HG03432 (cell line): ENCODE measurements around the gene ADAP1.
"Not testable (repeated sequence)": the region's sequence is repeated elsewhere in the genome, so short reads cannot be mapped to it uniquely, and the experiment has no call there.

Source experiments
- ATAC-seq: cut with Tn5 transposase; IDR thresholded peaks from one replicate; pipeline ENCODE4 v1.9.1; 2021; ENCODE audit warnings: mild to moderate bottlenecking, moderate library complexity; ENCODE audit not compliant: unreplicated experiment

The ADAP1 gene

DNA sequence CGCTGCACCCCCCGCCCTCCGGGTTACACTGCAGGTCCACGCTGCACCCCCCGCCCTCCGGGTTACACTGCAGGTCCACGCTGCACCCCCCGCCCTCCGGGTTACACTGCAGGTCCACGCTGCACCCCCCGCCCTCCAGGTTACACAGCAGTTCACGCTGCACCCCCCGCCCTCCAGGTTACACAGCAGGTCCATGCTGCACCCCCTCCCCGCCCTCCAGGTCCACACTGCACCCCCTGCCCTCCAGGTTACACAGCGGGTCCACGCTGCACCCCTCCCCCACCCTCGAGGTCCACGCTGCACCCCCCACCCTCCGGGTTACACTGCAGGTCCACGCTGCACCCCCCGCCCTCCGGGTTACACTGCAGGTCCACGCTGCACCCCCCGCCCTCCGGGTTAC lies 30.4 kb downstream of the ADAP1 start:
- ATAC-seq, result not testable (repeated sequence)

GRCh38 chr7:923108-924041 lies 31.1 kb downstream of the ADAP1 start:
- peak; percentile 72 for ATAC-seq

GRCh38 chr7:922334-923107 lies 32.0 kb downstream of the ADAP1 start:
- no peak for ATAC-seq

DNA sequence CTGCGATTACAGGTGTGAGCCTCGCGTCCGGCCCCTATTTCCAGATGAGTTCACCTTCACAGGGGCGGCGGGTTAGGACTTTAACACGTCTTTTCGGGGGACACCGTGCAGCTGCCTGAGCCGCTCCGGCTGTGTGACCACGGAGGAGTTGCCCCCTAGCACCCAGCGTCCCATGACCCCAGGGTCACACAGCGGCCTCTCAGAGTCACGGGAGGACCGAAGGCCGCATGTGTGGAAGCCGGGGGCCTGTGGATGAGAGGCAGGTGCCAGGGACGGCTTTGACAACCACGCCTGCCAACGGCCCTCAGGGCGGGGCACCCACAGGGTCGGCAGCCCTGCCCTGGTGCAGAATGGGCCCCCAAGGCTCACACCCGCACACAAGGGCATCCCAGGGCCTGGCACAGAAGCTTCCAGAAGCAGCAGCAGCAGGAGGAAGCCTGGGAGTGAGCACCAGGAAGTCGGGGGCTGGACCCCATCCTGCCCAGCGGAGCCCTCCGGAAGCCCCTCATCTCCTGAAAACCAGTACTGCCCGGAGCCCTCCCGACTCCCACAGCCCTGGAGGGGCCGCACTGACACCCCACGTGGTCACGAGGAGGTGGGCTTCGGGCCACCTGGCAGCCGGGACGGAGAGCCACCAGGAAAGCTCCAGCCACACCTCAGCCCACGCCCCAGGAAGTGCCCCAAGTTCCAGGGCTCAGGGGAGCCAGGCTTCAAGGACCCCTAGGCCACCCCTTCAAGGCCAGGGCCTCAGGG lies 32.7 kb downstream of the ADAP1 start:
- no peak for ATAC-seq

DNA sequence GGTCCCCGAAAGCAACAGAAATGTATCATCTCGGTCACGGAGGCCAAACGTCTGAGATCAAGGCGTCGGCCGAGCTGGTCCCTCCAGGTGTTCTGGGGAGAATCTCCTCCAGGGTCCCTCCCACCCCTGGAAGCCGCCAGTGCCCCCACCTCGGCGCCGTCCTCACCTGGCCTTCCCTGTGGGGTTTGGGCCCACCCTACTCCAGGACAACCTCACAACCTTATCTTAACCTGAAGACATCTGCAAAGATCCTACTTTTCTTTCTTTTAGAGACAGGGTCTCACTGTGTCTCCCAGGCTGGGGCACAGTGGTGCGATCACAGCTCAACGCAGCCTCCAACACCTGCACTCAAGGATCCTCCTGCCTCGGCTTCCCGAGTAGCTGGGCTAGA lies 33.4 kb downstream of the ADAP1 start:
- ATAC-seq, result no peak

GRCh38 chr7:920351-921070 lies 34.0 kb downstream of the ADAP1 start:
- ATAC-seq, result no peak

DNA sequence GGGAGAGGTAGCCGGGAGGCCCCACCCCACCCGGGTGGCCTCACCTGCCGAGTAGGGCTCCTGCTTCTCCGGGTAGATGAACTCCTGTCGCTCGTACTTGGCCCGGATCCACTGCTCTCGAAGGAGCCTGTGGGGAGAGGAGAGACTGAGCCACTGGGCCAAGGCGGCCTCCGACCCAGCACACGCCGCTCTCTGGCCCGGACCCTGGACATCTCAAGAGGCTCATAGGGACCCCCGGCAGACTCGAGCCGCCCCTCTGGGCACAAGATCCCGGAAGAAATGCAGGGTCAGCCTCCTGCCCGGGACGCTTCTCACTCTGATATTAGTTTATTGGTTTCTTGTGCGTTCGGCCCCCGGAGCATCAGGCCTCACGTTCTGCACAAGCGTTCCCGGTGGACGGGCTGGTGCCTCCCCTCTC lies 34.5 kb downstream of the ADAP1 start:
- ATAC-seq, result no peak

DNA sequence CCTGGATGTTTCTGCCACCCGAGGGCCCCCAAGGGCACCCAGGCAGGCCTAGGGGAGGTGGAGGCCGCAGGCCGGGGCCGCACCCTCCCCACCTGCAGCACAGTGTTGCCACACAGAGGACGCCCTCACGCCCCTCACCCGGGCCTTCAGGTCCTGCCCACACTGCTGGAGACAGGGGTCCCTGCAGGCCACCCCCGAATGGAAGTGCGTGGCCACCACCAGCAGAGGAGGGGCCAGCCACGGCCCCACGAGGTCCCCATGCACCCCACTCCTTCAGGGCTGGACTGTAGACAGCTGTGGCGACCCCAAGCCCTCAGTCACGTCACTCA lies 35.4 kb downstream of the ADAP1 start:
- no peak for ATAC-seq

GRCh38 chr7:918441-919113 lies 35.9 kb downstream of the ADAP1 start:
- no peak for ATAC-seq

DNA sequence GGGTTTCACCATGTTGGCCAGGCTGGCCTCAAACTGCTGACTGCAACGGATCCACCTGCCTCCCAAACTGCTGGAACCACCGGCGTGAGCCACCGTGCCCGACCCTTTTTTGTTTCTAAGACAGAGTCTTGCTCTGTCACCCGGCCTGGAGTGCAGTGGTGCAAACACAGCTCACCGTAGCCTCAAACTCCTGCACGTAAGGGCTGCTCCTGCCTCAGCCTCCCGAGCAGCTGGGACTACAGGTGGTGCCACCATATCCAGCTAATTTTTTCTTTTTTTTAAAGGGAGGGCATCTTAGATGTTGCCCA lies 36.4 kb downstream of the ADAP1 start:
- ATAC-seq, result no peak

GRCh38 chr7:917255-918117 lies 37.0 kb downstream of the ADAP1 start:
- ATAC-seq, result no peak

DNA sequence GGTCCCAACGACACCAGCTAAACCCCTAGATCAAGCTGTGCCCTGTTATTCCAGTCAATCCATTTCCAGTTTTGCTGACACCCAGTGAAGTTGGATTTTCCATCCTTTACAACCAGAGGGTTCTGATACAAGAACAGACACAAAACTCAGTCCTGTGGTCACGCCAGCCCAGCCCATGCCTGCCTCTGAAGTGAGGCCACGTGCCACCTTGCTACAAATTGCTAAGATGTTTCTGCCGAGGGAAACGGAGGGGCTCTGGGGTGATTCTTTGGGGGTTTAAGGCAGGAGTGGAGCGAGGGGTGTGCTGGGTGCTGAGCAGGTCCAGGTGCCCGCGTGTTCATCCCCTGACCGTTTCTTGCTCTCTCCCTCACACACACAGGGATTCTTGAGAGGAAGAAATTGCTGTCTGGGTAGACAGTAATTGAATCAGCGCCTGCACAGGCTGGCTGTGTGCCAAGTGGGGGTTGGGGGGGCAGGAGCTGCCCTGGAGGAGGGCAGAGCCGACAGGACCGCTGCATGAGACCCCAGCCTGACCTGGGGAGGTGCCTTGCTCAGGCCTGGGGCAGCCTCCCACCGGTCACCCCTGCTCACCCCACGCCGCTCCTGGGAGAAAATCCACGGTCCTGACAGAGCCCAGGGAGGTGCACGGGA lies 38.1 kb downstream of the ADAP1 start:
- ATAC-seq, result no peak

DNA sequence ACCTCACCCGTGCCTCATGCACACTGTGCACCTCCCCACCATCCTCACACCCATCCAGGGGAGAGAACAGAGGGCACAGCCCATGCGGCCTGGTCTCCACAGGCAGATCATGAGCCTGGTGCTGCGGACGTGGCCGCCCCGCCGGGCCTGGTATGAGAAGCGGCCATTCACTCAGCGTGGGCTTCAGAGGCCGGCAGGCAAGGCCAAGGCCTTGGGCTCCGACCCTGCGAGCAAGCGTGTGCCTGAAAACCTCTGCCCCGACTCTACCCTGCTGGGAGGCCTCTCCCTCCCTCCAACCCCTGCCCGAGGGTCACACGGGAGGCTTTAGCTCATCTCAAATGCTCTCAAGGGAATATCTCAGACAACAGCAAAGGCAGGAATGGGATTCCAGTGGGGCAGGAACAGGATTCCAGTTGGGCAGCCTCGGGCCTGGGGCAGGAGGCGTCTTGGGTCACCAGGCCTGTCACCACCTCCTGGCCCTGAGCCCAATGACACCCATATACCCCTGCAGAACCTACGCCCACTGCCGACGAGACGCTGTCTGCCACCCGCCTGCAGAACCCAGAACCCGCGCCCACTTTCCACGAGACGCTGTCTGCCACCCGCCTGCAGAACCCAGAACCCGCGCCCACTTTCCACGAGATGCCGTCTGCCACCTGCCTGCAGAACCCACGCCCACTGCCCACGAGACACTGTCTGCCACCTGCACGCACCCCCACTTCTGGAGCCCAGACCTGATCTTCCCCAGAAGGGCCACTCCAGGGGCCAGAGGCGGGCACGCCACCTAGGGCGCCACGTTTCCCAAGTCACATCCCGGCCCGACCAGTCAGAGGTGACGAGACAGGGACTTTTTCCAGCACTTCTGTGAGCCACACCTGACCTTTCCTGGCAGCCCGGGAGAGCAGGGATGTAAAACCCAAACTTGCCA lies 38.9 kb downstream of the ADAP1 start:
- ATAC-seq, result no peak

DNA sequence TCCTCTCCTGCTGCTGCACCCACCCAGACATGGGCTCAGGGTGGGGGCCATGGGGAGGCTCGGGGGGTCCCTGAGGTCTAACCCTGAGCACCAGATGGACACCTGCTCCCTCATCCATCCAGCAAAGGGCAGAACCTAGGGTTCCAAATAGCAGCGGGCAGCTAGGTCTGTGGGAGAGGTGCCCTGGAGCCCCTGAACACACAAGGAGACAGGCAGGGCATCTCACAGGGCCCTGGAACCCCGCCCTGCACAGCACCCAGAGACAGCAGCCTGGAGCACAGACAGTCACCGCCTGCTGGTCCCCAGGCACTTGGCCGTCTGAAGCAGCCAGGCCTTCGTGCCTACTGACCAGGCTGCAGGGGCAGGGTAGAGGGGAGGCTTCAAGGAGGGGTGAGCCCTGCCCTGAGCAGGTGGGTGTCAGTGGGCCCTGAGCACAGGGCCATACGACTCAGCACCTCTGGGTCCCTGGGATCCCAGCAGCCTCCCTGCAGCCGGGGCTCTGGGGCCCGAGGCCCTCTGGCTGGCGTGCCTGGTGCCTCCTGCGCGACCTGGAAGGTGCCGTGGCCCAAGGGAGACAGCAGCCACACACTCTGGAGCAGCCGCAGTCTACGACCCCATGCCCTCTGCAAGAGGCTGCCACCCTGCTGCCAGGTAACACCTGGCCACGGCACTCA lies 39.8 kb downstream of the ADAP1 start:
- ATAC-seq, result no peak

GRCh38 chr7:913736-914520 lies 40.6 kb downstream of the ADAP1 start:
- no peak for ATAC-seq

GRCh38 chr7:911791-912480 lies 42.5 kb downstream of the ADAP1 start:
- no peak for ATAC-seq
